Epidermal melanocyte (primary cell): ENCODE data around the gene MED13L.
"Not testable (repeated sequence)": the region's sequence is repeated elsewhere in the genome, so short reads cannot be mapped to it uniquely, and the experiment has no call there.

Experiments used
- DNase-seq: peaks from one replicate; pipeline ENCODE4 v3.0.0; 2011; ENCODE audit warnings: low spot score; ENCODE audit not compliant: insufficient read length

The MED13L gene

DNA sequence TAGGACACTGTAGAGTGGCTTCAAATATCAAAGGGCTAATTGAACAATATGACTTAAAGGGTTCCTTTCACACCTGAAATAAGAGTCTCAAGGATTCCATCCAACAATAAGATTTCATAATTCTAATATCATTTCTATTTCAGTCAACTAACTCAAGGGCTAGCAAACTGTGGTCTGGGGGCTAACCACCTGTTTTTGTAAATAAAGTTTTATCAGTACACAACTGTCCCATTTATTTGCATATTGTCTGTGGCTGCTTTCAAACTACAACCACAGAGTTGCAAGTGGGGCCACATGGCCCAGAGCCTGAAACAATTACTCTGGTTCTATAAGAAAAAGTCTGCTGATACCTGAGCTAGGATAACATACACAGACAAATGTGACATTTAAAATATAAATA, 29.1 kb downstream of the MED13L start:
- no peak for DNase-seq

DNA sequence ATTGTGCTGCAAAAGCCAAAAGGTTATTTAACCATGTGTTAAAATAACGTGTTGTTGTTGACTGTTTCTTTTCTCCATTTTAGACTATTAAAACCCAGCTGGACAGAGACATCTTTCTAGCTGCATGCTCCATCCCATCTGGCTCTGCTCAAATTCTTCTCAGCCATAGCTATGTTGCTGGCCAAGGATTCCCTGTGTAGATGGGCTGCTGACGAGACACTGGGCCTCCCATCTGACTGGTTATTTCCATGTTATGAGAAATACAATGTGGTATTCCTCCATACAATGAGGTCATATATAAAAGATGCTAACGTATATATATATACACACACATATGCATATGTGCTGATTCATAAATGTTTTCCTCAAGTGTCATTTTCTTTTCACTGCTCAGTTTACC, 30.1 kb downstream of the MED13L start:
- DNase-seq = no peak

DNA sequence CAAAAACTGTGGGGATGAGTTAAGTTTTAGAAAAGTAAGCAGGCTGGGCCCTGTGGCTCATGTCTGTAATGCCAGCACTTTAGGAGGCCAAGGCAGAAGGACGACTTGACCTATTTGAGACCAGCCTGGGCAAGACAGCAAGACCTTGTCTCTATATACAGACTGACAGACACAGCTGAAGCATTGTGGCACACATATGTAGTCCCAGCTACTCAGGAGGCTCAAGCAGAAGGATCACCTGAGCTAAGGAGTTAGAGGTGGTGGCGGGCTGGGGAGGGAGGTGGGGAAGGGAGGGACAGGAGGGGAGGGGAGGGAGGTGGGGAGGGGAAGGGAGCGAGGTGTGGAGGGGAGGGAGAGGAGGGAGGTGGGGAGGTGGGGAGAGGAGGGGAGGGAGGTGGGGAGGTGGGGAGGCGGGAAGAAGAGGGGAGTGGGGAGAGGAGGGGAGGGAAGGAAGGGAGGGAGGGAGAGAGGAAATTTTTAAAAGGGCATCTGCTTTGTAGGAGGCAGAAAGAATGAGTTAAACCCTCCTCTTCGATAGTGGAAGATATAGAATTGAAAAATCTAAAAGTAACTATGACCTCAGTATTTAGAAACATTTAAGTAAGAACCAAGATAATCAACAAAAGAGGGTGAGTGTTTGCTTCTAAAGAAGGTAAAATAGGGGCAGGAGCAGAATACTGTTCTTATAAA, 30.9 kb downstream of the MED13L start:
- DNase-seq = no peak

DNA sequence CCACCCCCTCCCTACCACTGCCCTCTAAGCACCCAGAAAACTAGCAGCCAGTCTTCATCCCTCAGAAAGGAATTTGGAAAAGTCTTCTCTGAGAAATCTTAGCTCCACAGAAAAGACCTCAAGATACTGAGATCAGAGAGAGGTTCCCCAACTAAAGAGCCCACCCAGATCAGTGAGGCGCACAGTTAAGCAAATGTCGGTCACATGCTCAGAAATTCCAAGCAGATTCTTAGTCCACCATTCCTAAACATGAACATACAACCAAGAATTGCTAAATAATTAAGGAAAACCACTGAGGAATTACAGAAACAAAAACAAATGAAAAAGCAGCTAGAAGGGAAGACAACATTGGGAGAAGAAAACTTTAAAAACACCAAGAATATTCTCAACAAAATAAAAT, 32.3 kb downstream of the MED13L start:
- no peak for DNase-seq

DNA sequence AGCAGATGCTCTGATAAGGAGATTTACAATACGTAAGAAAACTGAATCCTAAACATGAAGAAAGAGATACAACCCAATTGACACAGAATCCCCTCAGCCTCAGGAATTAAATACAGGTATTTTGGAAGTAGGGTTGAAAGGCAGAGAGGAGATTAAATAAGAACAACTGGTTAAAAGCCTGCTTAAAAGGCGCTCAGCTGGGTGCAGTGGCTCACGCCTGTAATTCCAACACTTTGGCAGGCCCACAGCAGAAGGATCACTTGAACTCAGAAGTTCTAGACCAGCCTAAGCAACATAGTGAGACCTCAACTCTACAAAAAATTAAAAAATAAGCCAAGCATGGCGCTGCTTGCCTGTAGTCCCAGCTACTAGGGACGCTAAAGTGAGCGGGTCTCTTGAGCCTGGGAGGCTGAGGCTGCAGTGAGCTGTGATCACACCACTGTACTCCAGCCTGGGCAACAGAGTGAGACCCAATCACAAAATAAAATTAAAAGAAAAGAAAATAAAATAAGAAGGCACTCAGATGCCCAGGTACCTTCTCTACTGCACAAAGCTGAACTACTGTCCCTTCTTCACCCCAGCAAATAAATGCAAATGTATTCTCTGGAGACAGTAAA, 32.9 kb downstream of the MED13L start:
- no peak for DNase-seq

DNA sequence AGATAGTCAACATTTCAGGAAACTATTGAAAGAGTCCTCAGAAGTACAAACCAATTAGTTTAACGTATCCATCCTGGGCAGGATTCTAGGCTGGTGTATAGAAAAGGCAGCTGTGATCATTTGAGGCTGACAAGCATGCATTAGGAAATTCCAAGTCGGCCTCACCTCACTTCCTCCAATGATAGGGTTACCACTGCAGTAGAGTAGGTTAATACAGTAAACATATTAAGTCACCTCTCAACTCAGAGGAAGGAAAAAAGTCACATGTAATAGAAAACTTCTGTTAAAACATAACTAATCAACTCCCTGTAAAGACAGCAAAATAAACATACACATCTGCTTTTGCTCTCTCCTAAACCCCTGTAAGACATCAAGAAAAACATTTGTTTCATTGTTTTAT, 33.5 kb downstream of the MED13L start:
- no peak for DNase-seq

DNA sequence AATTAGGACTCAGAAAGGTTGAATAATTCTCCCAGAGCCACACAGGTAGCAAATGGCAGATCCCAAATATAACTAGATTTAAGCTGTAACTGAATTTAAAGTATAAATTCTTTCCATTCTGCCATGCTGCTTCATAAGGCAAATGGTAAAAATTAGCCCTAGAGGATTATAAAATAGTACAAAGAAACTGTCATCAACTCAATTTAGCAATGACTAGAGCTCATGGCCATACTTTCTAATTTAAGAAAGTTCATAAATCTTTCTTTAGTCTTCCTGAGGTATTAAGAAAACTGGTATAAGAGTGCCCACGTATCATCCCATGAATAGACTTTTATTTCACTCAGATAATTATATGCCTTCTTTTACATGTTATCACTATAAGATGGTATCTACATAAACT, 34.8 kb downstream of the MED13L start:
- no peak for DNase-seq

DNA sequence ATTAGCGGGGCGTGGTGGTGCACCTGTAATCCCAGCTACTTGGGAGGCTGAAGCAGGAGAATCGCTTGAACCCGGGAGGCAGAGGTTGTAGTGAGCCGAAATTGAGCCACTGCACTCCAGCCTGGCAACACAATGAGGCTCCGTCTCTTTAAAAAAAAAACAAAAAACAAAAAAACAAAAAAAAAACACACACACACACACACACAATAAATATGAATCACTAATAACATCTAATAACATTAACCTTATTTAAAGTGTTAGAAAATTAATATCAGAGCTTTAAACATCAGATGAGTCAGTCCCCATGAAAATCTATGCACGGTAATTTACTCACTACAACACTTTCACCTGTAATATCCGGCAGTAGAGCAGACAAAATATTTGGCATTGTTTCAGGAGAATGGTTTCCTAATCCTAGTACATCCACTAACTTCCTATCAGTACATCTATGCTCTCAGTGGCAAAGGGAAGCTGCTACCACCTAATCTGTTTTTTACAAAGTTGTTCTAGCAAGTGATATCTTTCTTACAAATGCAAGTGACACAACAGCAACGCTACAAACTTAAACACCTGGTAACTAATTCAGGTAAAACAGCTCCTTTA, 36.2 kb downstream of the MED13L start:
- DNase-seq = no peak

DNA sequence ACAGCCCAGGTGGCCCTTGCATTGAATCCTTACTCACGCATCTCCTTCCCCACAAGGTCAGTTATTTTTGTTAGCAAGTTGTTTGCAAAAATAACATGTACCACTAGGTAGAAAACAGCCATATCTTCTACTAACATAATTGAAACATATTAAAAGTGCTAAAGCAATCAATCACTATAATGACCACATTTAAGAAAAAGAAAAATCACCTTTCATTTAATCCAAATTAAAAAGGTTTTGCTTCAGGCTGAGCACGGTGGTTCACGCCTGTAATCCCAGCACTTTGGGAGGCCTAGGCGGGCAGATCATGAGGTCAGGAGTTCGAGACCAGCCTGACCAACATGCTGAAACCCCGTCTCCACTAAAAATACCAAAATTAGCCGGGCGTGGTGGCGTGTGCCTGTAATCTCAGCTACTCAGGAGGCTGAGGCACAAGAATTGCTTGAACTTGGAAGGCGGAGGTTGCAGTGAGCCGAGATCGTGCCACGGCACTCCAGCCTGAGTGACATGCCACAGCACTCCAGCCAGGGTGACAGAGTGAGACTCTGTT, 38.8 kb downstream of the MED13L start:
- not testable (repeated sequence) for DNase-seq

DNA sequence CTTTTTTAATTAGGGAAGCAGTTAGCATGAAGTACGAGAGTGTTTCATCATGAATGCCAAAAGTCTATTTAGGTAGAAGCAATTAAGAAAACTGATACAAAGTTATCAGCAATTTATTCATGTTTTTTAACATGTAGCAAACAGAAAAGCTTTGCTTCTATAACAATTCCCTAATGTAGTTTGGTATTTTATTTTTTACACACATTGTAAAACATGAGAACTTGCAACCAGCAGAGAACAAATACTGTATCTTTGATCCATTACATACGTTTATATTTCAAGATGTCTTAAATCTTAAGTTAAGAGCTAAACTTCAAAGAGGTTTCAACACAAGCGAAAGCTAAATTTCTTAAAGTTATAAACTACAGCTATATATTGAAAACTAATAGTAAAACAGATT, 39.3 kb downstream of the MED13L start:
- DNase-seq = no peak

DNA sequence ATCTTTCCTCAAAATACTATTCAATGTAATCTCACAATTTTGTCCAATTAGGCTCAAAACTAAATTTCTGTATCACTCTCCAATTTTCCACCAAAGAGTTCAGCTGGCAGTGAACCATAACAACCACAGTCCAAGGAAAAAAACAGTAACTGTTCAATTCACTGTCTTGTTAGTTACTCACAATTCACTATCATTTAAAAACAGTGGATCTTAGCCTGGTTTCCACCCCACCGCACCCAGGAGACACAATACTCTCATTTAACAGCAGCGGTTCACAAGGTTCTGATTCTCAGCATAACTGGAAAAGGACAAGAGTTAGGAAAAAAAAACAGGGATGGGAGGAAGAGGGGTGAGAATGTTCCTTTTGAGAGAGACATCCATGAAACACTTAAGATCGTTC, 40.5 kb downstream of the MED13L start:
- no peak for DNase-seq

DNA sequence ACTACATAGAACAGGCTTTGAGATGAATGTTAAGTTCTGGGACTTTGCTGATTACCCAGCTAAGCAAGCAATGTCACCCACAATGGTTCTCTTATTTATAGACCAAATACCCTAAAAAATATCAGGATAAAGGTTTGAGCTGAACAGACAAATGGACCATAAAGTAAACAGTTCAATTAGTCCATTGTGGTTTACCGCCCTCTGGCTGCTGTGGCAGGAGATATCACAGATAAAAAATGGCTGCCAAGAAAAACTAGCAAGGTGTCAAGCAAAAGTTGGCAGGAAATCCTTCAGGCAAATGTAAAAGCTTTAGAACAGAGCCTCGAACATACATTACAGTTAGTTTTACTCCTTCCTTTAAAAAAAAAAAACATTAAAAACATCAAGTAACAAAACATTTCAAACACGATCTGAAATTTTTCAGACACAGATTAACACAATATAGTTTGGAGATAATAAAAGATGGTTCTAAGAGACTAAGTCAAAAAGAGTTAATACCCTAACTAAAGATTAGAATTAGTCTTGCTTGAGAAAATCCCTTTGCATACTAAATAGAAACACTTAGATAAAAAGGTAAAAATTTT, 41.3 kb downstream of the MED13L start:
- DNase-seq = no peak

DNA sequence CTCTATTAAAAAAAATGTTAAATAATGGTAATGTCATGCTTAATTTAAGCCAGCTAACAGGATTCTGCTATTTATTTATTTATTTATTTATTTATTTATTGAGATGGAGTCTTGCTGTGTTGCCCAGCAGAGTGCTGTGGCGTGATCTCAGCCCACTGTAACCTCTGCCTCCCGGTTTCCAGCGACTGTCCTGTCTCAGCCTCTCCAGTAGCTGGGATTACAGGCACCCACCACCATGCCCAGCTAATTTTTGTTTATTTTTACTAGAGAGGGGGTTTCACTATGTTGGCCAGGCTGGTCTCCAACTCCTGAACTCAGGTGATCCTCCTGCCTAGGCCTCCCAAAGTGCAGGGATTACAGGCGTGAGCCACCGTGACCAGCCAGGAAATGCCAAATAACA, 43.3 kb downstream of the MED13L start:
- not testable (repeated sequence) for DNase-seq

DNA sequence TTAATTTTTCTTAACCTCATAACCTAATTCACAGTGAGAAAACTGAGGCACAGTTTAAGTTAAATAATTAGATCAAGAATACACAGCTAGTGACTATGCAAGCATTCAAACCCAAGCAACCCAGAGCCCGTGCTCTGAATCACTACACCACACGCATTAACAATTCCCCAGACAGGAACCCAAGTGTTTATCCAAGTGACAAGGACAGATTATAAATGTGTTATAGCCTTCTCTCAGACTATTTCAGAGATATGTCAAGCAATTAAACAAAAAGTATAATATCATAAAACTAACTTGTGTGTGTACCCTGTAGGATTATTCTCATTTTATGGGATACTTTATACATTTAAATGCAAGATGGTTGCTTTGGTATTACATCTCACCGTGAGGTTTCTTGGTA, 43.8 kb downstream of the MED13L start:
- no peak for DNase-seq

DNA sequence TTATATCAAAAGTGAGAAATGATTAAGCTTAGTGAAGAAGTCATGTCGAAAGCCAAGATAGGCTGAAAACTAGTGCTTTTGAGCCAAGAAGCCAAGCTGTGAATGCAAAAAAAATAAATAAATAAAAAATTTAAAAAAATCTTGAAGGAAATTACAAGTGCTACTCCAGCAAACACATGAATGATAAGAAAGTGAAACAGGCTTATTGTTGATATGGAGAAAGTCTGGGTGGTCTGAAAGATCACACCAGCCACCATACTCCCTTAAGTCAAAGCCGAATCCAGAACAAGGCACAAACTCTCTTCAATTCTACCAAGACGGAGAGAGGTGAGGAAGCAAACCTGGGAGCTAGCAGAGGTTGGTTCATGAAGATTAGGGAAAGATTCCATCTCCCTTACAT, 49.7 kb downstream of the MED13L start:
- DNase-seq = no peak

DNA sequence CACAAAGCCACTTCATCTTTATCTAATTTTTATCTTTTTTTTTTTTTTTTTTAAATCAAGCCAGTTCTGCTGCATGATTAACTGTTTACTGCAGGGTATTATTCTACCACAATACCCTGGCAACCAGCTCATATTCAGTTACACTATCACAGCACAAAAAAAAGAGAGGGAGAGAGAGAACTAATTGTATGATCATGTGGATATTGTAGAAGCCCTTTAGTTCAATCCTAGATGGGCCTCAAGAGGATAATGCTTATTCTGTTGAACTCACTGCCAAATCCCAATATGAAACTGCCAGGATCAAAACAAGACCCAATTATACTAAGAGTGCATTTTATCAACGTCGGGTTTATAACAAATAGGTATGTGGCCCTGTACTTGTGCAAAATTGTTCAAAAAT, 51.5 kb downstream of the MED13L start:
- no peak for DNase-seq

DNA sequence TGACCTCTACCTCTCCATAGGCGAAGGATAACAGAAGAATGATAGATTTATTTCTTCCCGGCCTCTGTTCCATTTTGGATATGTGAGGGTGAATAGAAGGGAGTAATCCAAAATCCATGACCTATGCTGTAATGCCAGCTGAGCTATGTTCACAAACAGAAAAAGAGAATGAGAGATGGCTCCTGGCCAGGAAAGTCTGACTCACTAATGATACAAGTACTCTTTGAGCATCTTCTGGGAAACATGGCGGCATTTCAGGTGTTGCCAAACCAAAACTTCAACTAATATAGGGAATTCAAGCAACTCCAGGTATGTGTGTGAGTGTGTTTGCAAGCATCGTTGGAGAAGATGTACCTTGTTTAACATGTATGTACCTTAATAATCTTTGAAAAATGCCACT, 55.1 kb downstream of the MED13L start:
- no peak for DNase-seq

DNA sequence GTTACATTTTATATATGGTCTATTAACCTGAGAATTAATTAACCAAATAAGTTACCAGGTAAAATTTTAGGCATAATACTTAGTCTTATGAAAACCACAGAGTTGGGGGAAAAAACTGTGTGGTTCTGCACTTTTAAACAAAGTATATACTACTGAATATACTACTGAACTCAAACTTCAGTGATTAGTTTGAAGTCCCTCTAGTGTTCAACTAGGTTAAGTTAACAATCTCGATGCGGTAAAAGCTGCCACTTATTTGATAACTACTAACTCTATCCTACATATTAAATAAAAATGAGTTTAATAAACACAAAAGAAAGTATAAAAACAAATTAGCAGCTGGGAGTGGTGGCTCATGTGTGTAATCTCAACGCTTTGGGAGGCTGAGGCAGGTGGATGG, 56.7 kb downstream of the MED13L start:
- DNase-seq = no peak

DNA sequence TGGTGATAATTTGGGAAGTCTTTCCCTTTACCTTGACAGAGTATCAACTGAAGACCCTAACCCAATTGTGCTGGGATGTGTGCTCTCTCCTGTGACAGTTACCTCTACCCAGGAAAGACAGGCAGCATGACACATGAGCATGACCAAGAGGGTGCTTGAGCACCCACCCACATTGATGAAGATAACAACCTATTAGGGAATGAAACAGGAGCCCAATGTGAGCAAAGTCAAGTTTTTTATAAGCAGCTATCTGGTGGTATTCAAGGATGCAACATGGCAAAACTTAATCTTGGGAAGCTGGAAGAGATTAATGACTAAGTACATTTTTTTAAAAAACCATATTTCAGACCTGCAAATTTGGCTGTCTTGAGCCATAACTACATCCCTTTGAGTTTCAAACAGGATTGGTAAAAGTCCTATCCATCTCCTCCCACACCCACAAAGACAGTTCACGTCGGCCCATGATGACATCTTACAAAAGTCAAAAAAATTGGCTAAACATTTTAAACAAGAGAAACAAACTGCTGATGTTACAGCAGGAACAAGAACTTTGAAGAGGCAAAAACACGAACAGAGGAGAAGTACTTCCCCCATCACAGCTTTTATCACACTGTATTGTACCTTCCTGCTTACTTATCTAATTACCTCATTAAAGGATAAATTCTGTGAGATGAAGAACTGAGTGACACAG, 60.3 kb downstream of the MED13L start:
- DNase-seq = no peak

DNA sequence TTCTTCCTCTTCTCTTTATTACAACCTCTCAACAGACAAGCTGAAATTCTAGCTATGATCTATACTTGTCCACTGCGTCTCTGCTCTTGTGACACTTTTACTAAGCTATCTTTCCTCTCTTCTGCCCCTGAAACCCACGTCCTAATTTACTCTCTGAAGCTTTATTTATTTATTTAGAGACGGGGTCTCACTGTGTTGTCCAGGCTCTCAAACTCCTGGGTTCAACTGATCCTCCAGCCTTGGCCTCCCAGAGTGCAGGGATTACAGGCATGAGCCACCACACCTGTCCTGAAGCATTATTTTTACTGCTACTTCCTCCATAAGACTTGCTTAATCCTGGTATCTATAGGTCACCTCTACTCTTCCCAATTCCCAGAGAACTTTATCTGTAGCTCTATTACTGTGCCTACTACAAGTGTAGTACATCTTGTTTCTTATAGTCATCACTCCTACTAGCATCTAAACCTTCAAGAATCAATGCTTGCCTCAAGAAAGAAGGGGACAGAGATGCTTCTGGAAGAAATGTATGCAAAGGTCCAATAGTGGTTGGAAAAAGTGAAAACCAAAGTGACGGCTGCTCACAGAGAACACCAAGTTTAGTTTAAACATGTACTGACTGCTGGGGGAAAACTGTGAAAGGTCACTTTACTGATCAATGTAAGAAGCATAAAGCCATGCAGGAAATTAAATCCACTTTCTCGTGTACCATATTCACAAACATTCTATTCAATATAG, 61.3 kb downstream of the MED13L start:
- no peak for DNase-seq

DNA sequence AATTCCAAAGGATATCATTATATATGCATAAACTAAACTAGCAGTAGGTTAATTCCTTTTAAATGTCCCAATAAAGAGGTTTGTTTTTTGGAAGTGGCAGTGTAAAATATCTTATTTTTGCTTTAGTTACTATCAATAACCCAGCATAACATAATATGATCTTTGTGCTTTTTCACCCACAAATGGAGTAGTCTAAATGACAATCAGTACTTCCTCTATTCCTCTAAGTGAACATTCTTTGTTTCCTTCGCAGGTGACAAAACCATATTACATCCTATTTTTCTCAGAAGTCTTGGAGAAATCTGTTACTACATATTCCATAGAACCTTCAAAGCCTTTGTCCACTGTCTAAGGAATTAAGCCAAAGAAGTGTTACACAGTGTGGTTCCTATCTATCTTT, 62.5 kb downstream of the MED13L start:
- no peak for DNase-seq
